ENCODE results near the gene SPTBN4.
"Not testable (repeated sequence)": the region's sequence is repeated elsewhere in the genome, so short reads cannot be mapped to it uniquely, and the experiment has no call there.

The SPTBN4 gene

GRCh38 chr19:40442328-40443130 is 24.3 kb upstream of the SPTBN4 start:
- DNase-seq: no peak

GRCh38 chr19:40443131-40443999 is 23.4 kb upstream of the SPTBN4 start:
- DNase-seq: peak; percentile 100

- peak; percentile 96 for DNase-seq
Measured at GRCh38 chr19:40444000-40444824, 22.6 kb upstream of the SPTBN4 start, which contains the start of gene SERTAD3. Gene SERTAD3 (minus strand): TSS chr19:40444335. CDS start chr19:40442080, 2,255 bp downstream.

GRCh38 chr19:40444825-40445312 is 21.9 kb upstream of the SPTBN4 start:
- DNase-seq: no peak

GRCh38 chr19:40445780-40446262 is 21.0 kb upstream of the SPTBN4 start:
- DNase-seq: no peak

GRCh38 chr19:40446263-40446784 is 20.5 kb upstream of the SPTBN4 start:
- DNase-seq: no peak

- DNase-seq: no peak
Measured at GRCh38 chr19:40449506-40449905, 17.3 kb upstream of the SPTBN4 start.

GRCh38 chr19:40450664-40451063 is 16.1 kb upstream of the SPTBN4 start:
- DNase-seq: no peak

GRCh38 chr19:40452016-40452415 is 14.8 kb upstream of the SPTBN4 start:
- no peak for DNase-seq

- DNase-seq: no peak
Measured at GRCh38 chr19:40453151-40453735, 13.6 kb upstream of the SPTBN4 start.

GRCh38 chr19:40453943-40454342 is 12.9 kb upstream of the SPTBN4 start:
- DNase-seq: not testable (repeated sequence)

GRCh38 chr19:40457048-40457447 is 9.8 kb upstream of the SPTBN4 start:
- no peak for DNase-seq

GRCh38 chr19:40457953-40458596 is 8.7 kb upstream of the SPTBN4 start:
- DNase-seq: no peak

GRCh38 chr19:40458597-40458974 is 8.2 kb upstream of the SPTBN4 start:
- DNase-seq: no peak

- no peak for DNase-seq
Measured at GRCh38 chr19:40460185-40460584, 6.6 kb upstream of the SPTBN4 start.

GRCh38 chr19:40461669-40462221 is 5.1 kb upstream of the SPTBN4 start:
- DNase-seq: no peak

- peak; percentile 42 for DNase-seq
Measured at GRCh38 chr19:40463587-40464037, 3.2 kb upstream of the SPTBN4 start.

- DNase-seq: peak; percentile 66
Measured at GRCh38 chr19:40464059-40465024, 2.5 kb upstream of the SPTBN4 start.

- DNase-seq: peak; percentile 76
Measured at GRCh38 chr19:40465025-40465556, 1.7 kb upstream of the SPTBN4 start.
